Fibroblast of the aortic adventitia (primary cell): ENCODE measurements around the gene TMEM208. TPM values are rescaled to one million over a fixed set of nuclear protein-coding genes. Genes with fewer than 3 reads are reported as not detected.

Source experiments
- DNase-seq: peaks from one replicate; pipeline ENCODE4 v3.0.0-alpha.2; 2010; ENCODE audit warnings: low read depth
- H3K4me3 ChIP-seq: 2 replicates; pipeline ENCODE4 v1.5.1; 2011; ENCODE audit warnings: low read depth, mild to moderate bottlenecking, control low read depth, low read length, moderate library complexity
- CTCF ChIP-seq: IDR thresholded peaks from 2 replicates; pipeline ENCODE4 v1.5.1; 2011; ENCODE audit warnings: mild to moderate bottlenecking, low read length, control low read depth, inconsistent platforms; ENCODE audit not compliant: insufficient read depth
- total RNA-seq: library from RNA; depleted of rRNA; stranded (reverse); fragments of >200 nt; gene quantifications from 2 replicates; pipeline ENCODE4 v1.2.3, GENCODE V29; 2012; ENCODE audit warnings: low replicate concordance

The TMEM208 gene
- total RNA-seq, 1 donor, result 24.3 TPM

DNA sequence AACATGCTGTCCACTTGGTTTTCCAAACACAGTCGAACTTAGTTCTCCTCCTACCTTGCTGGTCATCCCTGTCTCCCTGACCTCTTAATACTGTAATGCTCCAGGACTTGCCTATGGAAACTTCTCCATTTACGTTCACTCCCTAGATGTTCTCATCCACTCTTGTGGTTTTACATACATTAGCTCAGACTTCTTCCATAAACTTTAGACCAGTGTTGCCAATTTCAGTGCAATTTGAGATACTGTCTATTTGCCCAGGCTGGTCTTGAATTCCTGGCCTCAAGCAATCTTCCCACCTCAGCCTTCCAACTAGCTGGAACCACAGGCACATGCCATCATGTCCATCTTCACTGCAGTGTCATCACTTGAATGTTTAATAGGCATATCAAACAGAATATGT lies 44.6 kb upstream of the TMEM208 start:
- TF ChIP-seq CTCF, result no peak
- H3K4me3 ChIP-seq, result peak overlapping the region; percentile 76
- DNase-seq, result no peak

- no peak for TF ChIP-seq CTCF
- DNase-seq, result no peak
- H3K4me3 ChIP-seq, result peak overlapping the region; percentile 76
Measured at GRCh38 chr16:67183284-67183626, 43.7 kb upstream of the TMEM208 start.

- no peak for TF ChIP-seq CTCF
- H3K4me3 ChIP-seq, result peak within 1 kb of the TSS; percentile 76
- DNase-seq, result peak; percentile 98
Measured at GRCh38 chr16:67183627-67184452, 43.1 kb upstream of the TMEM208 start, which contains the start of gene MATCAP1. Gene MATCAP1, minus strand, starts transcription at chr16:67183963. Its CDS starts 3,353 bp downstream, at chr16:67180610.

GRCh38 chr16:67184453-67184994 lies 42.4 kb upstream of the TMEM208 start:
- H3K4me3 ChIP-seq, result peak overlapping the region; percentile 76
- no peak for DNase-seq
- no peak for TF ChIP-seq CTCF

DNA sequence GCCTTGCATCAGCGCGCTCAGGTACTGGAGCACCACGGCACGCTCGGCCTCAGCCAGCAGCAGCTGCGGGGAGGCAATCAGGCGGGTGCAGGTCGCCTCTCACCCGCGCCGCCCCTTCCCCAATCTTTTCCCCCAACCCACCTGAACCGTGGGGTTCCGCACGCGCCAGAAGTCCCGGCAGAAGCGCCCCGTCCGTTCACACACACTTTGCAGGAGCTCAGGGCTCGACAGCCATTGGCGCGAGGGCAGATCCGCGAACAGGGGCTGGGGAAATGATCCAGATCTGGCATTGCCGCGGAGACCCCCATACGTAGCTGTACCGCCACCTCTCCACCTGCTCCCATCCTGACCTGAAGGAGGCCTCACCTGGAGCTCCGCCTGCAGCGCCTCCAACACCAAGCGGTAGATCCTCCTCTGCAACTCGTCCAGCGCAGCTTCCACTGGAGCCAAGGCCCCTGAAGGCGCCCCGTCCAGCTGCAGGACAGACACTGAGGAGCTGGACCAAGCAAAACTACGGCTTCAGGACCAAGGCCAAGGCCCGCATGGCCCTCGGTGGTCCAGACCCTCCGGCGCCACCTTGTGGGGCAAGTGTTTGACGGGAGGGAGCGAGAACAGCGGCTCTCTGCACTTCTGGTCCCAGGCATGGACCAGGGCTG lies 41.8 kb upstream of the TMEM208 start:
- peak; percentile 89 for TF ChIP-seq CTCF
- peak; percentile 93 for DNase-seq
- peak overlapping the region; percentile 39 for H3K4me3 ChIP-seq

DNA sequence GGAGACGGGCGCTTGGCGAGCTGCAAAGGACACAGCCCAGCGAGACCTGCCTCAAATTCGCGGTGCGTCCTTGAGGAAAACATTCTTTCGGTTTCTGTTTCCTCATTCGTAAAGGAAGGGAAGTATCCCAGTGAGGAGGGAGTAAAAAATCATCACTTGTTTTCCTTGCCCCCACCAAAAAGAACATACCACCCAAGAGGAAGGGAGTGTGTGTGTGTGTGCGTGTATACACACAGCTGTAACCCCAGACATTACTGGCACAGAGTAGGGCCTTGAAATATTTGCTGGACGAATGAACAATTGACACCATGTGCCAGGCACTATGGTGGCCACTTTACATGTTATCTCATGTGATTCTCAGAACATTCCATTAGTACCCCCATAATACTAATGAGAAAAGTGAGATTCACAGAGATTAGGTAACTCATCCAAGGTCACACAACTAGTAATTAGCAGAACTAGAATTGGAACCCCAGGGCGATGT lies 41.2 kb upstream of the TMEM208 start:
- DNase-seq, result no peak
- TF ChIP-seq CTCF, result no peak
- peak overlapping the region; percentile 34 for H3K4me3 ChIP-seq
